ENCODE data around the gene ELAVL1. TPM values are rescaled to one million over a fixed set of nuclear protein-coding genes. Genes with fewer than 3 reads are reported as not detected.

Gene ELAVL1
- total and polyA plus RNA-seq, 2 of the 13 experiments (the other 11 are each of a cell fraction or from before 2014, with no cell fraction given) = 27.9 to 38.4 TPM

DNA sequence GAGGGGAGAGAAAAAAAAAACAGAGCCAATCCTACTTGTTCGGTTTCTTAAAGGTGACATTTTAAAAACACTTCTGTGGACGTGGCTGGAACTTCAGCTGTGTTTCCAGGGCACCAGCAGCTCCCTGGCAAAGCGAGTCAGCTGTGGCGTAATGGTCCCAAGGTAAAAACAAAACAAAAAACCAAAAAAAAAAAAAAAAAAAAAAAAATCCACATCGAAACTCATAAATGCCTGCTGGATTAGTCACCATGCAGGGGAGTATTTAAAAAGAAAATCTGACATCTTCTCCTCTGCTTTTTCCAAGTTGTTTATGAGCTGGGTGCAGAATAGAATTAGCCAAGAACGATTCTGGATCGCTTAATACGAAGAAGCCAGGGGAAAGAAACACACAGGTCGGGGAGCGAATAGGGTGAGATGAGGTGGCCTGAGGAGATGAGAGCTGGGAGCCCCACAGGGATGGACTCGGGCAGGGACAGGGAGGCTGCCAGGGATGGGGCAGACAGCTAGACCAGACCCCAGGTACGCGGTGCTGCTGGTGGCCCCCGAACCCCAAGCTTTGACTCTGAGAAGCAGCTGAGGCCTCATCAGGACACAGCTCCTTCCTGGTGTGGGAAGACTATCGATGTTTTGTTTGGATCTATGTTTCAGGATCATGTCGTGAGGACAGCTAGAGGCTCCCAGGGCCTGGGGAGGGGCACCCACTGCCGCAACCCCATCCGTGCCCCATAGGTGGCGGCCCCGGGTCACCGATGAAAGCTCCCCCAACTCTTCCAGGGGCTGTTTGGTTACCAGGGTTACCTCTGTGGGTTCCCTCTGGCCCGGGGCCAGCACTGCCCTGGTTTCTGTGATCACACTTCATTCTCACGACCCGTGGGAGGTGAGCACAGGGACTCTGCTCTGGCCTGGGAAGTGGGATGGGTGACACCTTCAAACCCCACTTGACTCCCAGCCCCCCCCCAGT, 76.4 kb downstream of the ELAVL1 start (continued):
- TF ChIP-seq, protein P1, sequence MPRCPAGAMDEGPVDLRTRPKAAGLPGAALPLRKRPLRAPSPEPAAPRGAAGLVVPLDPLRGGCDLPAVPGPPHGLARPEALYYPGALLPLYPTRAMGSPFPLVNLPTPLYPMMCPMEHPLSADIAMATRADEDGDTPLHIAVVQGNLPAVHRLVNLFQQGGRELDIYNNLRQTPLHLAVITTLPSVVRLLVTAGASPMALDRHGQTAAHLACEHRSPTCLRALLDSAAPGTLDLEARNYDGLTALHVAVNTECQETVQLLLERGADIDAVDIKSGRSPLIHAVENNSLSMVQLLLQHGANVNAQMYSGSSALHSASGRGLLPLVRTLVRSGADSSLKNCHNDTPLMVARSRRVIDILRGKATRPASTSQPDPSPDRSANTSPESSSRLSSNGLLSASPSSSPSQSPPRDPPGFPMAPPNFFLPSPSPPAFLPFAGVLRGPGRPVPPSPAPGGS (CRISPR knock-in tag; IDR thresholded peaks at IDR 0.05) = no peak
- TF ChIP-seq SMARCC2 (IDR thresholded peaks at IDR 0.05) = no peak
- TF ChIP-seq, protein P2, sequence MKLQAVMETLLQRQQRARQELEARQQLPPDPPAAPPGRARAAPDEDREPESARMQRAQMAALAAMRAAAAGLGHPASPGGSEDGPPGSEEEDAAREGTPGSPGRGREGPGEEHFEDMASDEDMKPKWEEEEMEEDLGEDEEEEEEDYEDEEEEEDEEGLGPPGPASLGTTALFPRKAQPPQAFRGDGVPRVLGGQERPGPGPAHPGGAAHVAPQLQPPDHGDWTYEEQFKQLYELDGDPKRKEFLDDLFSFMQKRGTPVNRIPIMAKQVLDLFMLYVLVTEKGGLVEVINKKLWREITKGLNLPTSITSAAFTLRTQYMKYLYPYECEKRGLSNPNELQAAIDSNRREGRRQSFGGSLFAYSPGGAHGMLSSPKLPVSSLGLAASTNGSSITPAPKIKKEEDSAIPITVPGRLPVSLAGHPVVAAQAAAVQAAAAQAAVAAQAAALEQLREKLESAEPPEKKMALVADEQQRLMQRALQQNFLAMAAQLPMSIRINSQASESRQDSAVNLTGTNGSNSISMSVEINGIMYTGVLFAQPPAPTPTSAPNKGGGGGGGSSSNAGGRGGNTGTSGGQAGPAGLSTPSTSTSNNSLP (IDR thresholded peaks at IDR 0.05; ENCODE audit: low read depth, low read length) = no peak
- TF ChIP-seq FOXK2 (IDR thresholded peaks at IDR 0.05) = no peak
- no peak for TF ChIP-seq RCOR2 (CRISPR knock-in tag; IDR thresholded peaks at IDR 0.05)
- TF ChIP-seq, protein P3, sequence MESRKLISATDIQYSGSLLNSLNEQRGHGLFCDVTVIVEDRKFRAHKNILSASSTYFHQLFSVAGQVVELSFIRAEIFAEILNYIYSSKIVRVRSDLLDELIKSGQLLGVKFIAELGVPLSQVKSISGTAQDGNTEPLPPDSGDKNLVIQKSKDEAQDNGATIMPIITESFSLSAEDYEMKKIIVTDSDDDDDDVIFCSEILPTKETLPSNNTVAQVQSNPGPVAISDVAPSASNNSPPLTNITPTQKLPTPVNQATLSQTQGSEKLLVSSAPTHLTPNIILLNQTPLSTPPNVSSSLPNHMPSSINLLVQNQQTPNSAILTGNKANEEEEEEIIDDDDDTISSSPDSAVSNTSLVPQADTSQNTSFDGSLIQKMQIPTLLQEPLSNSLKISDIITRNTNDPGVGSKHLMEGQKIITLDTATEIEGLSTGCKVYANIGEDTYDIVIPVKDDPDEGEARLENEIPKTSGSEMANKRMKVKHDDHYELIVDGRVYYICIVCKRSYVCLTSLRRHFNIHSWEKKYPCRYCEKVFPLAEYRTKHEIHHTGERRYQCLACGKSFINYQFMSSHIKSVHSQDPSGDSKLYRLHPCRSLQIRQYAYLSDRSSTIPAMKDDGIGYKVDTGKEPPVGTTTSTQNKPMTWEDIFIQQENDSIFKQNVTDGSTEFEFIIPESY (CRISPR knock-in tag; IDR thresholded peaks at IDR 0.05) = peak; percentile 88
- no peak for TF ChIP-seq ZSCAN22 (CRISPR knock-in tag; IDR thresholded peaks at IDR 0.05)
- no peak for TF ChIP-seq HCFC1 (IDR thresholded peaks at IDR 0.05; ENCODE audit: low read depth, low read length)
- TF ChIP-seq ETV6 (CRISPR knock-in tag; conservative IDR thresholded peaks at IDR 0.05) = no peak
- TF ChIP-seq, protein P4, sequence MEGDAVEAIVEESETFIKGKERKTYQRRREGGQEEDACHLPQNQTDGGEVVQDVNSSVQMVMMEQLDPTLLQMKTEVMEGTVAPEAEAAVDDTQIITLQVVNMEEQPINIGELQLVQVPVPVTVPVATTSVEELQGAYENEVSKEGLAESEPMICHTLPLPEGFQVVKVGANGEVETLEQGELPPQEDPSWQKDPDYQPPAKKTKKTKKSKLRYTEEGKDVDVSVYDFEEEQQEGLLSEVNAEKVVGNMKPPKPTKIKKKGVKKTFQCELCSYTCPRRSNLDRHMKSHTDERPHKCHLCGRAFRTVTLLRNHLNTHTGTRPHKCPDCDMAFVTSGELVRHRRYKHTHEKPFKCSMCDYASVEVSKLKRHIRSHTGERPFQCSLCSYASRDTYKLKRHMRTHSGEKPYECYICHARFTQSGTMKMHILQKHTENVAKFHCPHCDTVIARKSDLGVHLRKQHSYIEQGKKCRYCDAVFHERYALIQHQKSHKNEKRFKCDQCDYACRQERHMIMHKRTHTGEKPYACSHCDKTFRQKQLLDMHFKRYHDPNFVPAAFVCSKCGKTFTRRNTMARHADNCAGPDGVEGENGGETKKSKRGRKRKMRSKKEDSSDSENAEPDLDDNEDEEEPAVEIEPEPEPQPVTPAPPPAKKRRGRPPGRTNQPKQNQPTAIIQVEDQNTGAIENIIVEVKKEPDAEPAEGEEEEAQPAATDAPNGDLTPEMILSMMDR (CRISPR knock-in tag; IDR thresholded peaks at IDR 0.05) = peak; percentile 54
- TF ChIP-seq BRD4 (CRISPR knock-in tag; IDR thresholded peaks at IDR 0.05) = no peak
- TF ChIP-seq MYNN (CRISPR knock-in tag; IDR thresholded peaks at IDR 0.05; ENCODE audit: low read depth) = no peak
- TF ChIP-seq, protein P5, sequence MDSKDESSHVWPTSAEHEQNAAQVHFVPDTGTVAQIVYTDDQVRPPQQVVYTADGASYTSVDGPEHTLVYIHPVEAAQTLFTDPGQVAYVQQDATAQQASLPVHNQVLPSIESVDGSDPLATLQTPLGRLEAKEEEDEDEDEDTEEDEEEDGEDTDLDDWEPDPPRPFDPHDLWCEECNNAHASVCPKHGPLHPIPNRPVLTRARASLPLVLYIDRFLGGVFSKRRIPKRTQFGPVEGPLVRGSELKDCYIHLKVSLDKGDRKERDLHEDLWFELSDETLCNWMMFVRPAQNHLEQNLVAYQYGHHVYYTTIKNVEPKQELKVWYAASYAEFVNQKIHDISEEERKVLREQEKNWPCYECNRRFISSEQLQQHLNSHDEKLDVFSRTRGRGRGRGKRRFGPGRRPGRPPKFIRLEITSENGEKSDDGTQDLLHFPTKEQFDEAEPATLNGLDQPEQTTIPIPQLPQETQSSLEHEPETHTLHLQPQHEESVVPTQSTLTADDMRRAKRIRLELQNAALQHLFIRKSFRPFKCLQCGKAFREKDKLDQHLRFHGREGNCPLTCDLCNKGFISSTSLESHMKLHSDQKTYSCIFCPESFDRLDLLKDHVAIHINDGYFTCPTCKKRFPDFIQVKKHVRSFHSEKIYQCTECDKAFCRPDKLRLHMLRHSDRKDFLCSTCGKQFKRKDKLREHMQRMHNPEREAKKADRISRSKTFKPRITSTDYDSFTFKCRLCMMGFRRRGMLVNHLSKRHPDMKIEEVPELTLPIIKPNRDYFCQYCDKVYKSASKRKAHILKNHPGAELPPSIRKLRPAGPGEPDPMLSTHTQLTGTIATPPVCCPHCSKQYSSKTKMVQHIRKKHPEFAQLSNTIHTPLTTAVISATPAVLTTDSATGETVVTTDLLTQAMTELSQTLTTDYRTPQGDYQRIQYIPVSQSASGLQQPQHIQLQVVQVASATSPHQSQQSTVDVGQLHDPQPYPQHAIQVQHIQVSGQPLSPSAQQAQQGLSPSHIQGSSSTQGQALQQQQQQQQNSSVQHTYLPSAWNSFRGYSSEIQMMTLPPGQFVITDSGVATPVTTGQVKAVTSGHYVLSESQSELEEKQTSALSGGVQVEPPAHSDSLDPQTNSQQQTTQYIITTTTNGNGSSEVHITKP (CRISPR knock-in tag; IDR thresholded peaks at IDR 0.05; ENCODE audit: low read depth) = no peak
- TF ChIP-seq, protein P6, sequence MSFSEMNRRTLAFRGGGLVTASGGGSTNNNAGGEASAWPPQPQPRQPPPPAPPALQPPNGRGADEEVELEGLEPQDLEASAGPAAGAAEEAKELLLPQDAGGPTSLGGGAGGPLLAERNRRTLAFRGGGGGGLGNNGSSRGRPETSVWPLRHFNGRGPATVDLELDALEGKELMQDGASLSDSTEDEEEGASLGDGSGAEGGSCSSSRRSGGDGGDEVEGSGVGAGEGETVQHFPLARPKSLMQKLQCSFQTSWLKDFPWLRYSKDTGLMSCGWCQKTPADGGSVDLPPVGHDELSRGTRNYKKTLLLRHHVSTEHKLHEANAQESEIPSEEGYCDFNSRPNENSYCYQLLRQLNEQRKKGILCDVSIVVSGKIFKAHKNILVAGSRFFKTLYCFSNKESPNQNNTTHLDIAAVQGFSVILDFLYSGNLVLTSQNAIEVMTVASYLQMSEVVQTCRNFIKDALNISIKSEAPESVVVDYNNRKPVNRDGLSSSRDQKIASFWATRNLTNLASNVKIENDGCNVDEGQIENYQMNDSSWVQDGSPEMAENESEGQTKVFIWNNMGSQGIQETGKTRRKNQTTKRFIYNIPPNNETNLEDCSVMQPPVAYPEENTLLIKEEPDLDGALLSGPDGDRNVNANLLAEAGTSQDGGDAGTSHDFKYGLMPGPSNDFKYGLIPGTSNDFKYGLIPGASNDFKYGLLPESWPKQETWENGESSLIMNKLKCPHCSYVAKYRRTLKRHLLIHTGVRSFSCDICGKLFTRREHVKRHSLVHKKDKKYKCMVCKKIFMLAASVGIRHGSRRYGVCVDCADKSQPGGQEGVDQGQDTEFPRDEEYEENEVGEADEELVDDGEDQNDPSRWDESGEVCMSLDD (CRISPR knock-in tag; IDR thresholded peaks at IDR 0.05; ENCODE audit: borderline replicate concordance) = no peak
